BE2C (cell line): ENCODE results near the gene JAG2.

ENCODE experiments used
- DNase-seq: peaks from one replicate; pipeline ENCODE4 v3.0.0-alpha.2; 2020
- H3K27me3 ChIP-seq: fragments of 250-450 bp; sonication (Bioruptor Pico); 2 replicates; pipeline ENCODE4 v1.5.1; 2020; ENCODE audit warnings: mild to moderate bottlenecking
- H3K36me3 ChIP-seq: fragments of 250-450 bp; sonication (Bioruptor Pico); 2 replicates; pipeline ENCODE4 v1.5.1; 2020; ENCODE audit warnings: mild to moderate bottlenecking
- H3K4me1 ChIP-seq: fragments of 250-450 bp; sonication (Bioruptor Pico); 2 replicates; pipeline ENCODE4 v1.5.1; 2020
- H3K4me3 ChIP-seq: 2 replicates; pipeline ENCODE4 v1.5.1; 2011; ENCODE audit warnings: low read depth, low read length
- H3K9me3 ChIP-seq: fragments of 250-450 bp; sonication (Bioruptor Pico); 2 replicates; pipeline ENCODE4 v1.5.1; 2020
- TF ChIP-seq, protein P1 (sequence below): IDR thresholded peaks from 2 replicates; pipeline ENCODE4 v1.5.1; 2012; ENCODE audit warnings: mild to moderate bottlenecking, low read depth, low read length

Gene JAG2

DNA sequence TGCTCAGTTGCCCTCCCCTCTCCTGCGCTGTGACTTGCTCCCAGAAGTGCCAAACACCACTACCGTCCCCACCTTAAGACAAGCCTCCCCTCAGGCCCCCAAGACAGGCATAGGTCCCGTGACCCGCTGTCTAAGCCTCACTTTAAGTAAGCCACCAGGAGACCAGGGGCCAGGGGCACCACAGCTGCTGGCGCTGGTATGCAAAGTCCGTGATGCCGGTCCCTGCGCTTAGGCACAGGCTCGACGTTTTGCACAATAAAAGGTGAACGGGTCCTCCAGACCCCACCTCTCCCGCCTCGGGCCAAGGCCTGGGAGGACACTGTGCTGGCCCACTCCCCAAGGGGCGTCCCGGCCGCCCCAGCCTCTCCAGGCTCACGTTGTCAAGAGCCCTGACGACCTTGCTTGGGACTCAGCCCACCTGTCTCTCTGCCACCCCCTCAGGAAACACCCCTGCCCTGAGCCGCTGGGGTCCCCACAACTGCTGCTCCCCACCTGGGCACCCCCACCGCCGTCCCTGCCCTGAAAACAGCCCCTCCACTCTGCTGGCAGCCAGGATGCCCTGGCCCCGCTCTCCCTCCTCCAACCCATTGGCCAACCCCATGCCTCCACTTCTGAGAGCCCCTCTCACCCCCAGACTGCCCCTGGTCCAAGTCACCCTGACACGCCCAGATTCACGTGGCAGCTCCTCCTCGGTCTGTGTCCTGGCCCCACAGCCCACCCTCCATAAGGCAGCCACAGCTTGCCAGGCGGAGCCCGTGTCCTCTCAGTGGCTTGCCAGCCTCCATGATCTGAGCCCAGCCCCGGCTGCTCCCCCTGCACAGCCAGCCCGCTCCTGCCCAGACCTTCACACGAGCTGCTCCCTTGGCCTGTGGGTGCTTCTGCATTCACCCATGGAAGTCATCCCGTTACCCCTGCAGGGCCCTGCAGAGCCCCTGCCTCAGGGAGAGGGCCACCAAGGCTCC, 11.9 kb downstream of the JAG2 start:
- Histone ChIP-seq H3K9me3 (no peaks in the 10 kb centered on the region), H3K36me3 (no peaks in the 10 kb centered on the region), H3K27me3 (no peaks in the 10 kb centered on the region), H3K4me3 (no peak overlapping the region), H3K4me1 (no peaks in the 10 kb centered on the region)
- DNase-seq = no peak
- TF ChIP-seq, protein P1, sequence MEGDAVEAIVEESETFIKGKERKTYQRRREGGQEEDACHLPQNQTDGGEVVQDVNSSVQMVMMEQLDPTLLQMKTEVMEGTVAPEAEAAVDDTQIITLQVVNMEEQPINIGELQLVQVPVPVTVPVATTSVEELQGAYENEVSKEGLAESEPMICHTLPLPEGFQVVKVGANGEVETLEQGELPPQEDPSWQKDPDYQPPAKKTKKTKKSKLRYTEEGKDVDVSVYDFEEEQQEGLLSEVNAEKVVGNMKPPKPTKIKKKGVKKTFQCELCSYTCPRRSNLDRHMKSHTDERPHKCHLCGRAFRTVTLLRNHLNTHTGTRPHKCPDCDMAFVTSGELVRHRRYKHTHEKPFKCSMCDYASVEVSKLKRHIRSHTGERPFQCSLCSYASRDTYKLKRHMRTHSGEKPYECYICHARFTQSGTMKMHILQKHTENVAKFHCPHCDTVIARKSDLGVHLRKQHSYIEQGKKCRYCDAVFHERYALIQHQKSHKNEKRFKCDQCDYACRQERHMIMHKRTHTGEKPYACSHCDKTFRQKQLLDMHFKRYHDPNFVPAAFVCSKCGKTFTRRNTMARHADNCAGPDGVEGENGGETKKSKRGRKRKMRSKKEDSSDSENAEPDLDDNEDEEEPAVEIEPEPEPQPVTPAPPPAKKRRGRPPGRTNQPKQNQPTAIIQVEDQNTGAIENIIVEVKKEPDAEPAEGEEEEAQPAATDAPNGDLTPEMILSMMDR = no peak

DNA sequence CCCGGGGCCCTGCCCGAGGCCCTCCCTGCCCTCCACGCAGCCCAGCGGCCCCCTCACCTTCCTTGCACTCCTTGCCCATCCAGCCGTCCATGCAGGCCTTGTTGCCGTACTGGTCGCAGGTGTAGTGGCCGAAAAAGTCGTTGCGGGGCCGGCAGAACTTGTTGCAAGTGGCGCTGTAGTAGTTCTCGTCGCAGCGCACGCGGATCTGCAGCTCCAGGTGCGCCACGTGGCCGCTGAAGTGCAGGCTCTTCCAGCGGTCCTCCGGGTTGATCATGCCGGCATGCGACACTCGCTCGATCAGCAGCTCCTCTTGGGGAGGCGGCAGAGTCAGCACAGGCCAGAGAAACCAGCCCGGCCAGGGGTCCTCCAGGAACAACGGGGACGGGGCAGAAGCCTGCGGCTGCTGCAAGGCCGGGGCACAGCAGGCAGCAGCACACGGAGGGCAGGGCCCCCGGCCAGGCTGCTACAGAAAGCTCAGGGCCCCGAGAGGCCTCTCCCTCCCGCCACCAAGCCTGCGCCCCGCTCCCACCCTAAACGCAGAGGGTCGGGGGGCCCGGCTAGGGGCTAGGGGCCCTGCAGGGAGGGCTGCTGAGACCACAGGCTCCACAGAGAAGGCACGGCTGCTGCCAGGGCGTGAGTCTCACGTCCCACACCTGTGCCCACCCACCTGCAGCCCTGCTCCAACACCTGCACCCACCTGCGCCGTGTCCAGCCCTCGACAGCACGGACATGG, 12.7 kb downstream of the JAG2 start:
- TF ChIP-seq, protein P1 = no peak
- H3K36me3 ChIP-seq = no peaks in the 10 kb centered on the region
- H3K4me3 ChIP-seq = no peak overlapping the region
- H3K4me1 ChIP-seq = no peaks in the 10 kb centered on the region
- no peaks in the 10 kb centered on the region for H3K9me3 ChIP-seq
- DNase-seq = no peak
- H3K27me3 ChIP-seq = no peaks in the 10 kb centered on the region

DNA sequence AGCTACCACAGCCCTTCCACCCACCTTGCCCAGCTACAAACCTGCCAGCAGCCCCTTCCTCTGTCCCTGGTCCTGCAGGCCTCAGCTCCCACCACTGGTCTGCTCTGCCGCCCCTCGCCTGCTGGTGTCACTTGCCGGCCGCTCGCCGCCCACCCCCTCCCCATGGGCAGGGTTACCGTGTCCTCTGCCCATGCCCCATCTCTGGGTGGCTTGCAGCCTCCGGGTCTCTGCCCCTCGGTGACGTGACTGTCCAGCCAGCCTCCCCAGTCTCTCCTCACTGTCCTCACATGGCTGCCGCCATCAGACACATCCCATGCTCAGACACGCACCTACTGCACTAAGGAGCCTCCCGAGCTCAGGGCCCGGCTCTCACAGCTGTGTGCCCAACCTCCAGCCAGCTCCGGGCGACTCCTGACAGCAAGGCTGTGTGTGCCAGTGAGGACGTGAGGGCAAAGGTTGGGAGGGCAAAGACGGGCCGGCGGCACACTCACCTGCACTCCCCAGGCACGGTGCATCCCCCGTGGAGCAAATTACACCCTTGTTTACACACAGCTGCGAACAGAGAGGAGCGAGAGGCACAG, 13.4 kb downstream of the JAG2 start:
- no peak for DNase-seq
- Histone ChIP-seq H3K36me3 (no peaks in the 10 kb centered on the region), H3K4me1 (no peaks in the 10 kb centered on the region), H3K4me3 (no peak overlapping the region), H3K9me3 (no peaks in the 10 kb centered on the region), H3K27me3 (no peaks in the 10 kb centered on the region)
- TF ChIP-seq, protein P1 = no peak

DNA sequence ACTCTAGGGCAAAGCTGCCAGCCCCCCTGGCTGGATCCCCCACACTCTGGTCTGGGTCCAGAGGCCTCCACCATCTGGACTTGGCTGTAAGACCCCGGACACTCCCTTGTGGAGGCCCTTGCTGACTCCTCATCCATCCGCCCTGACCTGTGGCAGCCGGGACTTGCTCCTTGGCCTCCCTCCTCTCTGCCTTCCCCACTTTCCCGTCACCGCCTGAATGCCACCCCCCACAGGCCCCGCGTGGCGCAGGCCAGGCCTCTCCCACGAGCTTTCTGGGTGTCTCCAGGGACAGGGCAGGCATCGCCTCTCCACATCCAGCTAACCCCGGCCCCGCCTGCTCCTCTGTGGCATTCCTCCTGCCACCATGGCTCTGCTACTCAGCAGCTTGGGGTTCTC, 14.1 kb downstream of the JAG2 start:
- Histone ChIP-seq H3K4me3 (no peak overlapping the region), H3K36me3 (no peaks in the 10 kb centered on the region), H3K4me1 (no peaks in the 10 kb centered on the region), H3K27me3 (no peaks in the 10 kb centered on the region), H3K9me3 (no peaks in the 10 kb centered on the region)
- TF ChIP-seq, protein P1 = no peak
- no peak for DNase-seq

DNA sequence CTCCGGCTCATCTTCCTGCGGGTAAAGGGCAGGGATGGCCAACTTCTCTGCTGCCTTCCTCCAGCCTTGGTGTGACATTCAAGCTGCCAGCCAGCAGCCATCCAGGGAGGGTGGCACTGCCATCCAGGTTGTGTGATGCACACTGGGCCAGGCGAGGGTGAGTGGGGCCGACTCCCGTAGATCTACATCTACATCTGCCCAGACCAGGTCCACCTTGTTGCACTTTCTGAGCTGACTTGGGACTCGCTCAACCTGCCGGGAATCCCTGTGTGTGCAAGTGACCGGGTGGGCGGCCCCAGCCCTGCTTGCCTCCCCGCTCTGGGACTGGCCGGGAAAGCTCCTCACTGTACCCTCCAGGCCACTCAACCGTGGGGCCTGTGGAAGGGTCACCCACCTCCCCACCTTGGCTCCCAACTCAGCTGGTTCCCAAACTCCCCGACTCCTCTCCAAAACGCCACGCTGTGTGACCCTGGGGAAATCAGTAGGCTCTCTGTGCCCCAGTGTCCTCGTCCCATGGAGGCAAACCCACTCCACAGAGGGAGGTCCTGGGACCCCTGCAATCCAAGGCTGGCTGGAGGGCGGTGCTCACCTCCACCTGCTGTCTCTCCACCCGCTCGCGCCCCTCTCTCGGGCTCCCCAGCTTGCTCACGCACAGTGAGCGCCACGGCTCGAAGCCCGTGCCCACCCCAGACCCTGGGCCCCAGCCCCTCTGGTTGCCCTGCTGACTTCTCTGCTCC, 14.7 kb downstream of the JAG2 start:
- H3K36me3 ChIP-seq = no peaks in the 10 kb centered on the region
- H3K4me1 ChIP-seq = no peaks in the 10 kb centered on the region
- DNase-seq = no peak
- TF ChIP-seq, protein P1 = no peak
- H3K27me3 ChIP-seq = no peaks in the 10 kb centered on the region
- no peaks in the 10 kb centered on the region for H3K9me3 ChIP-seq
- no peak overlapping the region for H3K4me3 ChIP-seq
